GM12878 (cell line): ENCODE data around the gene RAC3. TPM values are rescaled to one million over a fixed set of nuclear protein-coding genes. Genes with fewer than 3 reads are reported as not detected.

Experiments used
- BHLHE40 ChIP-seq, 2 experiments: fragments of 450-650 bp in 1 of 2; IDR thresholded peaks; 2 replicates each; pipeline ENCODE4 v1.6.1; 2011 to 2017; ENCODE audit warnings: low read depth in 2 of 2, borderline replicate concordance in 1 of 2, improper control_type of control experiment in 1 of 2, low read length in 1 of 2, mild to moderate bottlenecking in 1 of 2
- CREM ChIP-seq: IDR thresholded peaks from 2 replicates; pipeline ENCODE4 v1.6.1; 2014; ENCODE audit warnings: antibody characterized with exemption, low read depth
- EGR1 ChIP-seq, 2 experiments: IDR thresholded peaks; 1 replicate in 1 of 2; 2 replicates in 1 of 2; pipeline ENCODE4 v1.6.1; 2011 to 2012; ENCODE audit warnings: low read depth in 2 of 2, low read length in 2 of 2, borderline replicate concordance in 1 of 2, mild to moderate bottlenecking in 1 of 2, moderate library complexity in 1 of 2
- POLR2A ChIP-seq: IDR thresholded peaks from 2 replicates; pipeline ENCODE4 v1.6.1; 2011; ENCODE audit warnings: low read depth, mild to moderate bottlenecking, low read length
- SMARCA5 ChIP-seq: fragments of 450-650 bp; IDR thresholded peaks from 2 replicates; pipeline ENCODE4 v1.6.1; 2017; ENCODE audit warnings: mild to moderate bottlenecking
- SMC3 ChIP-seq: IDR thresholded peaks from 2 replicates; pipeline ENCODE4 v1.6.1; 2011; ENCODE audit warnings: low read length, improper control_type of control experiment, borderline replicate concordance
- YY1 ChIP-seq: IDR thresholded peaks from 2 replicates; pipeline ENCODE4 v1.6.1; 2011; ENCODE audit warnings: low read depth, mild to moderate bottlenecking, low read length
- ZBTB33 ChIP-seq: fragments of 450-650 bp; IDR thresholded peaks from 2 replicates; pipeline ENCODE4 v1.6.1; 2017; ENCODE audit warnings: mild to moderate bottlenecking
- polyA plus RNA-seq, 11 experiments: library from polyadenylated mRNA; depleted of rRNA in 4 of 11; unstranded in 6 of 11; stranded (reverse) in 5 of 11; fragments of >200 nt; fragmentation: Nextera tagmentation in 4 of 11; fragmentation: Illumina TruSeq in 1 of 11; extraction: Ambion mirVana in 4 of 11; extraction: Trizol in 1 of 11; gene quantifications; 1 replicate in 1 of 11; 2 replicates in 10 of 11; pipeline versions ENCODE4 v1.2.1 to v1.2.3, GENCODE V29; 2011 to 2016; ENCODE audit warnings: inconsistent platforms in 2 of 11, missing spikeins in 2 of 11, low read depth in 1 of 11
- total RNA-seq, 4 experiments: library from RNA; depleted of rRNA in 3 of 4; stranded (reverse); fragments of >200 nt in 3 of 4; fragmentation: Illumina TruSeq in 1 of 4; extraction: Trizol in 1 of 4; gene quantifications; 2 replicates each; pipeline versions ENCODE4 v1.2.1 to v1.2.3, GENCODE V29; 2013 to 2021
- TF ChIP-seq, protein P1 (sequence below): IDR thresholded peaks from 2 replicates; pipeline ENCODE4 v1.6.1; 2011; ENCODE audit warnings: low read depth, low read length, improper control_type of control experiment, borderline replicate concordance

Gene RAC3
- total and polyA plus RNA-seq, 10 of the 15 experiments (the other 5 are each of a cell fraction or from before 2014, with no cell fraction given): 0.11 to 32.9 (median 6.7) TPM

- TF ChIP-seq ZBTB33 (peak; percentile 72; the same call in 1 of the 2 replicates), POLR2A (0 out of 2 replicates have a peak, but pooled peaks have one; percentile 27), EGR1 (IDR thresholded peaks at IDR 0.05; ENCODE audit: borderline replicate concordance in 1 of 2, low read depth in 2 of 2, low read length in 2 of 2) (0 out of 3 replicates have a peak, but pooled peaks of 1 of the 2 experiments have one; percentile 32), YY1 (0 out of 2 replicates have a peak, but pooled peaks have one; percentile 8), BHLHE40 (IDR thresholded peaks at IDR 0.05; ENCODE audit: borderline replicate concordance in 1 of 2, low read depth in 2 of 2, low read length in 1 of 2) (0 out of 4 replicates have a peak, but pooled peaks of 1 of the 2 experiments have one; percentile 10), SMC3 (peak; percentile 38; the same call in 1 of the 2 replicates), SMARCA5 (0 out of 2 replicates have a peak, but pooled peaks have one; percentile 57), CREM (0 out of 2 replicates have a peak, but pooled peaks have one; percentile 28)
- TF ChIP-seq, protein P1, sequence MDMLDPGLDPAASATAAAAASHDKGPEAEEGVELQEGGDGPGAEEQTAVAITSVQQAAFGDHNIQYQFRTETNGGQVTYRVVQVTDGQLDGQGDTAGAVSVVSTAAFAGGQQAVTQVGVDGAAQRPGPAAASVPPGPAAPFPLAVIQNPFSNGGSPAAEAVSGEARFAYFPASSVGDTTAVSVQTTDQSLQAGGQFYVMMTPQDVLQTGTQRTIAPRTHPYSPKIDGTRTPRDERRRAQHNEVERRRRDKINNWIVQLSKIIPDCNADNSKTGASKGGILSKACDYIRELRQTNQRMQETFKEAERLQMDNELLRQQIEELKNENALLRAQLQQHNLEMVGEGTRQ: no peak
Measured at GRCh38 chr17:82019690-82020571, 11.5 kb upstream of the RAC3 start (continued).
